Prostate gland (tissue), 2 donors: ENCODE measurements around the gene PGGT1B. TPM values are rescaled to one million over a fixed set of nuclear protein-coding genes. Genes with fewer than 3 reads are reported as not detected.

Experiments used
- DNase-seq: peaks from one replicate; pipeline ENCODE4 v3.0.0-alpha.2; 2019; ENCODE audit warnings: low spot score
- H3K27ac ChIP-seq, 2 donors: fragments of 200-600 bp; sonication (generic); 2 replicates each; pipeline ENCODE4 v1.5.1; 2017 to 2019
- H3K27me3 ChIP-seq: fragments of 200-600 bp; sonication (generic); replicated peaks from 2 replicates; pipeline ENCODE4 v1.5.1; 2019; ENCODE audit not compliant: insufficient read depth
- H3K36me3 ChIP-seq, 2 donors: fragments of 200-600 bp; sonication (generic); 1 replicate in 1 of 2; 2 replicates in 1 of 2; pipeline versions ENCODE4 v1.5.1 to v1.8.1; 2017 to 2019
- H3K4me1 ChIP-seq: fragments of 200-600 bp; sonication (generic); replicated peaks from 2 replicates; pipeline ENCODE4 v1.5.1; 2019
- H3K4me3 ChIP-seq, 2 donors: fragments of 200-600 bp; sonication (generic); 2 replicates each; pipeline ENCODE4 v1.5.1; 2017 to 2019
- H3K9me3 ChIP-seq: fragments of 200-600 bp; sonication (generic); 2 replicates; pipeline ENCODE4 v1.5.1; 2017
- CTCF ChIP-seq, 4 experiments: fragments of 200-600 bp in 2 of 4; fragments of 450-650 bp in 2 of 4; sonication (generic) in 2 of 4; IDR thresholded peaks; 1 replicate in 3 of 4; 2 replicates in 1 of 4; pipeline ENCODE4 v1.5.1; 2016 to 2019; ENCODE audit warnings: antibody characterized with exemption in 4 of 4, mild to moderate bottlenecking in 2 of 4, moderate library complexity in 2 of 4
- POLR2A ChIP-seq: fragments of 450-650 bp; IDR thresholded peaks from one replicate; pipeline ENCODE4 v1.6.1; 2016; ENCODE audit warnings: antibody characterized with exemption, mild to moderate bottlenecking
- POLR2AphosphoS5 ChIP-seq: sonication (generic); formaldehyde crosslinking; IDR thresholded peaks from one replicate; pipeline ENCODE4 v1.6.1; 2017; ENCODE audit warnings: antibody characterized with exemption
- WGBS: methylation state at CpG from one replicate; pipeline ENCODE4 v1.1.5; 2018; 5-methylcytosine and 5-hydroxymethylcytosine counted together
- intact Hi-C: fragments of 100-400 bp; cut with DNase I; formaldehyde crosslinking; loops from one replicate; pipeline ENCODE4 v1.14.2; 2022
- total RNA-seq, 2 donors: library from RNA; depleted of rRNA; stranded (reverse); fragments of >200 nt; gene quantifications; one replicate each; pipeline ENCODE4 v1.1.0, GENCODE V29; 2016

The PGGT1B gene
- total RNA-seq, 2 donors from 2014 or later = 9.1 to 15.3 TPM

- H3K9me3 ChIP-seq = no peaks in the 10 kb centered on the region
- no peak for DNase-seq
- 29% methylated on average over 16 of the region's 16 CpGs for WGBS
- intact Hi-C loops = no loop called here
- peak overlapping the region; percentile 77 to 87 for H3K27ac ChIP-seq
- peak overlapping the region; percentile 67 to 80 for H3K4me3 ChIP-seq
- H3K27me3 ChIP-seq = no peaks in the 10 kb centered on the region
- H3K36me3 ChIP-seq = no peaks in the 10 kb centered on the region
- TF ChIP-seq POLR2AphosphoS5 (no peak), POLR2A (no peak), CTCF (IDR thresholded peaks at IDR 0.05) (no peak)
- peaks cover 4% of the 10 kb centered on the region for H3K4me1 ChIP-seq
These were observed 91.7 kb downstream of the PGGT1B start for GRCh38 chr5:115170929-115171510.

- no peaks in the 10 kb centered on the region for H3K9me3 ChIP-seq
- intact Hi-C loops = no loop called here
- DNase-seq = no peak
- no peaks in the 10 kb centered on the region for H3K27me3 ChIP-seq
- WGBS = 2% methylated on average over 52 of the region's 69 CpGs
- TF ChIP-seq POLR2A (no peak), CTCF (IDR thresholded peaks at IDR 0.05) (no peak), POLR2AphosphoS5 (no peak)
- H3K36me3 ChIP-seq = no peaks in the 10 kb centered on the region
- peak overlapping the region; percentile 77 to 87 for H3K27ac ChIP-seq
- H3K4me1 ChIP-seq = peaks cover 4% of the 10 kb centered on the region
- H3K4me3 ChIP-seq = peak overlapping the region; percentile 67 to 80
These were observed 92.3 kb downstream of the PGGT1B start for GRCh38 chr5:115170134-115170928.

- peak within 1 kb of the TSS; percentile 77 to 87 for H3K27ac ChIP-seq
These were observed 93.1 kb downstream of the PGGT1B start, which contains the start of gene TRIM36 for GRCh38 chr5:115169487-115170133. TSS of gene TRIM36 (minus strand) at chr5:115169908. CDS start at chr5:115169634, 274 bp downstream.

GRCh38 chr5:115168829-115169486, 93.7 kb downstream of the PGGT1B start:
- intact Hi-C loops = no loop called here
- WGBS = 2% methylated on average over 37 of the region's 41 CpGs
- H3K27me3 ChIP-seq = no peaks in the 10 kb centered on the region
- no peaks in the 10 kb centered on the region for H3K9me3 ChIP-seq
- no peak for DNase-seq
- H3K4me1 ChIP-seq = peaks cover 4% of the 10 kb centered on the region
- peak overlapping the region; percentile 77 to 87 for H3K27ac ChIP-seq
- no peak for TF ChIP-seq CTCF (IDR thresholded peaks at IDR 0.05)
- TF ChIP-seq POLR2AphosphoS5 = no peak
- TF ChIP-seq POLR2A = no peak
- no peaks in the 10 kb centered on the region for H3K36me3 ChIP-seq
- peak overlapping the region; percentile 67 to 80 for H3K4me3 ChIP-seq

More at GRCh38 chr5:115169487-115170133, 93.1 kb downstream of the PGGT1B start, which contains the start of gene TRIM36:
- TF ChIP-seq CTCF (IDR thresholded peaks at IDR 0.05) (peak in 2 of 4 experiments; percentile 11 to 20), POLR2A (peak; percentile 73), POLR2AphosphoS5 (peak; percentile 90)
- Histone ChIP-seq H3K9me3 (no peaks in the 10 kb centered on the region), H3K27me3 (no peaks in the 10 kb centered on the region), H3K36me3 (no peaks in the 10 kb centered on the region), H3K4me3 (peak within 1 kb of the TSS; percentile 67 to 80), H3K4me1 (peaks cover 4% of the 10 kb centered on the region)
- intact Hi-C loops = no loop called here
- under 1% methylated on average over 45 of the region's 68 CpGs for WGBS
- DNase-seq = peak; percentile 92
